HG02763 (cell line): ENCODE results near the gene TNFAIP8L2.
A peak's percentile ranks its signal among the peaks of the same experiment; 100 is the strongest.

Source experiments
- ATAC-seq: cut with Tn5 transposase; IDR thresholded peaks from one replicate; pipeline ENCODE4 v1.9.1; 2021; ENCODE audit warnings: mild to moderate bottlenecking, moderate library complexity; ENCODE audit not compliant: unreplicated experiment

Gene TNFAIP8L2

DNA sequence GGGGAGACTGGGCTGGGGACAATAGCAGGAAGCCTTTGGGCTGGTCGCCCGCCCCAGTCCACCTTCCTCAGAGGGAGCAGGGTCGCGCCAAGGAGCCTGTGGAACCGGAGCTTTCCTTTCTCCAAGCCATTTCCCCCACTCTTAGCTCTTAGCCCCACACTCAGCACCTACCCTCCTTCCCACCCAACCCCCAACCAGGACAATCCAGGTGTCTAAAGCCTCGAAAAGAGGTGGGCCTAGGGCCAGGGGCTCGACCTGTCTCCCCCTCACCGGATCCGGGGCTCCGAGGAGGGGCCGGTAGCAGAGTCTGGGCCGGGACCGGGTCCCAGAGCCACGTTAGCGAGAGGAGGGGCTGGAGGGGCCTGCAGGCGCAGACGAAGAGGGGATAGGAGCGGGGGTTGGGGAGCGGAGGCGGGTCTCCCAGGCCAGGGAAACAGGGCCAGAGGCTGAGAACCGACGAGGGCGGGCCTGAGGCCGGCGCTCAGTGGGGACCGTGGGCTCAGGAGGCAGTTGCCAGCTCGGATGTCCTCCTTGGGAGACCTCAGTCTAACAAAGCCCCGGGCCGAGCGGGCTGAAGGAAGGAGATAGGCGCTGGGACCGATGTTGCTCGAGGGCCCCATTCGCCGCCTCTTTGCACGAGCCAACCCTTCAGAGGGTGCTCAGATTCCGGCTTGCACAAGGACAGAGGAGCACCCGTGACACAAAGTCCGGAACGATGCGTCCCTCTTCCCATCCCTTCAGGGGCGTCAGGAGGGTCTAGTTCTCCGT is 11.0 kb upstream of the TNFAIP8L2 start:
- ATAC-seq, result no peak

DNA sequence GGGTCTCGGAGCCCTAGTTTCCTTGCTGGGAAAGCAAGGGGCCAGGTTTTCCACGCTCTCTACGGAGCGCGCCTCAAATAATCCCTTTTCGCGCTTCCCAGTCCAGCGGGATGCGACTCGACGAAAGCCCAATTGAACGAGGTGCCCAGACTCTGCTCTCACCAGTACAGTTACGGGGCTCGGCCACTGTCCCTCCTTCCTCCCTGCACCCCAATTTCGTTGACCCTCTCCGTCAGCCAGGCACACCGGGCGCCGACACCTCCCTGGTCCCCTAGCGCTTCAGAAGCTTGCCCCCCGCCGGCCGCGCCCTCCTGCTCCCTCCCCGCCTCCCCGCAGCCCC is 10.4 kb upstream of the TNFAIP8L2 start:
- no peak for ATAC-seq

DNA sequence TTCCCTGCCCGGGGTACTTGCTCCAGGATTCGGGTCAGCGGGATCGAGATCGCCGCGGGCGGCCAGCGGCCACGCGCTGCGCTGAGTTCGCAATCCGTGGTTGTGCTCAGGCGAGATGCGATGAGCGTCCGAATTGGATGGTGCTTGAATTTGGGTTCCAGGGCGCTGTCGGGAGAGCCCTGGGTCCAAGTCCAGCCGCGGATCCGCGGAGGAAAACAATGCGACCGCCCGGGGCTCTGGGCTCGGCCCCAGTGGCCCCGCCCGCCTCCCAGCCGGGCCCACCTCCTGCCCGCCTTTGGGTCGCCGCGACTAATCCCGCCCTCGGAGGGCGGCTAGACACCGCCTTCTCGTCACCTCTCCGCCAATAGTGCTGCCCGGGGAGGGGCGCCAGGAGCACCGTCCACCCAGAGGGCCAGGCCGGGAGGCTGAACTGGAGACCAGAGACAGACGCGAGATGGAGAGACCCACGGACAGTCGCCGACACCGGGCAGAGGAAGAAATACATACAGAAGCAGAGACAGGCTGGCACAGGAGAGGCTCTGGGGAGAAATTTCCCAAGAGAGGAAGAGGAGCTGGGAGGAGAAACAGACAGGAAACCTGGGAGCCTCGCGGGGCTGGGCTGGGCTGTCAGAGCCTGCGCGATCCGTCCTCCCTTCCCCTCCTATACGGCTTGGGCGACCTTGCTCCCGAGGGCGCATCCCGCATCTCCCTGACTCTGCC is 9.9 kb upstream of the TNFAIP8L2 start, which contains the start of gene SEMA6C:
Gene SEMA6C, minus strand, starts transcription at position 220 of the 720 bp plus-strand sequence. CDS start 4,010 bp downstream, outside the sequence.
- ATAC-seq, result peak; percentile 99

DNA sequence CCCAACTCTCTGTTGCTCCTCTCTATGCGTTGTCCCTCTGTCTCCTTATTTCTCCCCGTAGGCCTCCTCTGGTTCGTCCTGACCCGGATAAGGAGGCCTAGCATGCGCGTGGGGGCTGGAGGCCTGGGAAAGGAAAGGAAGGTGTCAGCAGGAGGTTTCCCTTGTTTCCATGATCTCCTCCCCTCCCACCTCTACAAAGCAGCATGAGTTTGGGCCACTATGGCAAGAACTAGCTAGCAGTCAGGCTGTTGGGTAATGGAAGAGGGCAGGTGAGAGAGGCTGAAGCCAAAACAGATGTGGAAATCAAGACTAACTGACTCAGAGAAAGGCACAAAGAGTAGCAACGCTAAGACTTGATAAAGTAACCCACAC is 9.3 kb upstream of the TNFAIP8L2 start:
- no peak for ATAC-seq

GRCh38 chr1:151147665-151148064 is 8.8 kb upstream of the TNFAIP8L2 start:
- no peak for ATAC-seq

GRCh38 chr1:151157067-151157531 is 650 bp downstream of the TNFAIP8L2 start:
- ATAC-seq, result no peak

DNA sequence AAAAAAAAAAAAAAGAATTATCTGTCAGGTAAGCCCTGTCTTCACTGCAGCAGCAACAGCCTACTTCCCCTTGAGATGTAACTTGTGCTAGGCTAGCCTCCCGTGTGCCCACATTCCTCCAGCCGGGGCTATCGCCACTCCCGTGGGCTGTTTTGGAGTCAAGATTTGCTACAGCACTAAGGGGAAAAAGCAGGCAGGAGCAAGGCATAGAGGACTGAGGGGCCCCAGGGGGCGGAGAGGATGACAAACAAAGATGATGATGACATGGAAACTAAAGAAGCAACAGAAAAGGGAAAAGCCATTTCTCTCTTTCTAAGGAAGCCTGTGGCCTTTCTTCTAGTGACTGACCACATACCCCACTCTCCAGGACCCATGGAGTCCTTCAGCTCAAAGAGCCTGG is 1.9 kb downstream of the TNFAIP8L2 start:
- ATAC-seq, result no peak

- no peak for ATAC-seq
These were observed 2.4 kb downstream of the TNFAIP8L2 start for GRCh38 chr1:151158751-151159251.

GRCh38 chr1:151159373-151159772 is 2.9 kb downstream of the TNFAIP8L2 start:
- ATAC-seq, result no peak

- no peak for ATAC-seq
These were observed 8.4 kb downstream of the TNFAIP8L2 start for GRCh38 chr1:151164732-151165280.

- no peak for ATAC-seq
These were observed 8.9 kb downstream of the TNFAIP8L2 start for GRCh38 chr1:151165281-151165737.

DNA sequence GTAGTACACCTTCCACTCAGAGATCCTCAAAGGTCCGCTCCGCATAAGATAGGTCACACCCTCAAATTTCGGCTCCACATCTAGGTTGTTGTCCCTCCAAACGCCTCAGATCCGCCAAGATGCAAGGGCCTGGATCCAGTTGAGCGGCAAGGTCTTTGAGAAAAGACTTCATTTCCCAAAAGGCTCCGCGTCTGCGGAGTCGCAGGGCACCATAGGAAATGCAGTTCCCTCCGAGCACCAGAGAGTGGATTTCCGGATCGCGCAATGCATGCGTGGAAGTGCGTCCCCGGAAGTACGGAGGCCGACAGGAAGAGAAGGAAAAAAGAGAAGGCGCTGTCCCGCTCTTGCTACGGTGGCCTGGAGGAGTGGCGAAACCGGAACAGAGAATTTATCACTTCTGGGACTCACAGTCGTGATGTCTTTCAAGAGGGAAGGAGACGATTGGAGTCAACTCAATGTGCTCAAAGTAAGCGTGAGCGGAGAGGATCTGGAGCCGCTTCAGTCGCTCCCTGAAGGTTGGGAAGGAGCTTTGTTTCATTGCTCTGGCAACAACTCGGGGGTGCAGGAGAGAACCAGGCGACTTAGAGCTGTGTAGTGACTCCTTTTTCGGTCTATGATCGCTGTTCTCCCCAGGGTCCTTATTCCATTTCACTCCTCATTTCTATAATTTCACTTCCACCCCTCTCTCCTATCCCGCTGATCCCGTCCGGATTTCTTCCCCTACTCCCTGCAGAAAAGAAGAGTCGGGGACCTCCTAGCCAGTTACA is 9.5 kb downstream of the TNFAIP8L2 start, which contains the start of the genes LYSMD1 and SCNM1:
Gene LYSMD1, minus strand, starts transcription at position 165 of the 767 bp plus-strand sequence. CDS start 644 bp downstream, outside the sequence.
Gene SCNM1, plus strand, starts transcription at position 407 of the 767 bp plus-strand sequence. Its CDS starts 9 bp downstream, at position 416.
- ATAC-seq, result peak; percentile 90

DNA sequence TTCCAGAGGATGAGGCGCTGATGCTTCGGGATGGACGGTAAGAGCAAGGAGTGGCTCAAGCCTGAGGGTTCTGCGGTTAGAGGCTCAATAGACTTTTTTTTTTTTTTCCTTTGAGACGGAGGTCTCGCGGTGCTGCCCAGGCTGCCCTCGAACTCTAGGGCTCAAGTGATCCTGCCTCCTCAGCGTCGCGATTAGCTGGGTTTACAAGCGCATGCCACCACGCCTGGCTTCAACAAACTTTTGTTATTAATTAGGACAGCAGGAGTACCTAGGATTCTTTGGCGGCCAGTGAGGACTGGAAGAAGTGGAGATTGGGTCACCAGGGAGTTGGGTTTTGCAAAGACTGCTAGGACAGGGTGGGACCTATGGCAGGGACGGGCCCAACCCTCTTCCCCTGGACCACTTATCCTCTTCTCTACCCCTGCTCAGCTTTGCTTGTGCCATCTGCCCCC is 10.1 kb downstream of the TNFAIP8L2 start:
- ATAC-seq, result no peak

- no peak for ATAC-seq
These were observed 10.7 kb downstream of the TNFAIP8L2 start for GRCh38 chr1:151167116-151167515.

- ATAC-seq, result no peak
These were observed 14.7 kb downstream of the TNFAIP8L2 start for GRCh38 chr1:151171190-151171589.

DNA sequence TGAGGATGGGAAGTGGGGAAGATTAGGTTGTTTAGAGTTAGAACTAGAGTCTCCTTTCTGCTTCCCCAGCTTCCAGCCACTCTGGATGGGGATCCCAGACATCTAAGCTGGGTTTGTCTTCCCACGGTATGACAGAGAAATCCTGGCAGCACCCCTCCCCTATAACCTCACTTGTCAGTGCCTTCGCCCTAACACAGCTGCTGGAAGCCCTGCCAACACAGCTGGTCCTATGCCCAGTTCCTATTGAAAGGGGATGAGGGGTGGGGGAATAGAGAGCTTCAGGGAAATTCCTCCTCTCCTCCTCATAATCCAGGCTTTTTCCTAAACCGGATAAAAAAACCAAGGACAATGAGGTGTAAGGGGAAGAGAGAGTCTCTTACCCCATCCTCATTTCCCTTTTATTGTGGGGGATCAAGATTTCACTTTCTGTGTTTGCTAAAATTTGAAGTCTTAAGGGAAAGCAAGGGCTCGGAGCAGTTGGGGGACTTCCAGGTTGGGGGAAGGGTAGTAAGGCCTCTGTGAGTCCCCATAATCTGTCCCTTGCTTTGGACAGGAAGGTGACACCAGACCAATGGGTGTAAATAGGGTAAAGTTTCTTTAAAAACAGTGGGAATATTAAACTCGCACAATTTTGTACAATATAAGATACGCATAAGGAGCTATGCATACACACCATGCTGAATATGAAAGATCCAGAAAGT is 18.7 kb downstream of the TNFAIP8L2 start:
- ATAC-seq, result no peak

- no peak for ATAC-seq
These were observed 19.4 kb downstream of the TNFAIP8L2 start, which contains the start of gene TMOD4 for GRCh38 chr1:151175863-151176262. TSS of gene TMOD4 (minus strand) at chr1:151175981. CDS start at chr1:151174875, 1,106 bp downstream.

- ATAC-seq, result no peak
These were observed 20.1 kb downstream of the TNFAIP8L2 start for GRCh38 chr1:151176514-151177045.

DNA sequence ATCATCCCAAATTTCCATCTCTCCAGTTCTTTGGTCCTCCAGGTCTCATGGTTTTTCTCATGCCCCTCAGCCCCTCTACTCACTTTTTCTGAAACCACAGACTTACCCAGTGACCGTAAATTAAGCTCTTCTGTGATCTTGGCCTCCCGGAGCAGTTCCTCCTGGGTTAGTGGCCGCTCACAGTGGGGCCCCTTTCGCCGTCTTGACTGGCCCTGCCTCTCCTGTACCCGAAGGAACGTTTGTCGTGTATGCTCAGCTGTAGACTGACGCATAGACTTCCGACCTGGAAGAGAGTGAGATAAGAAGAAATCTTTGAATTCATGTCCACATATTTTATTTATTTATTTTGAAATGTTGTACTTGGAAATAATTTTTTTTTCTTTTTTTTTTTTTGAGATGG is 27.8 kb downstream of the TNFAIP8L2 start:
- ATAC-seq, result no peak
